ENCODE data around the gene USP49. TPM values are rescaled to one million over a fixed set of nuclear protein-coding genes. Genes with fewer than 3 reads are reported as not detected.

The USP49 gene
- total RNA-seq, 3 donors from 2014 or later (not counting 1 experiment from before 2014, with no cell fraction given) = 6.4 to 15.1 (median 11.5) TPM

- Mint-ChIP-seq H3K27ac (no peak overlapping the region), H3K4me1 (no peaks in the 10 kb centered on the region), H3K27me3 (ENCODE audit: low read depth in 2 of 2) (peaks cover 0 to 4% of the 10 kb centered on the region in 2 donors), H3K9me3 (no peaks in the 10 kb centered on the region), H3K4me3 (no peak overlapping the region), H3K36me3 (no peaks in the 10 kb centered on the region)
- 83% methylated on average over 4 of the region's 4 CpGs for WGBS (ENCODE audit: insufficient coverage)
- intact Hi-C loops (cut with micrococcal nuclease) = no loop called here
- Histone ChIP-seq H3K4me1 (ENCODE audit: control insufficient read depth, insufficient read depth, low read length) (no peaks in the 10 kb centered on the region), H3K36me3 (ENCODE audit: control insufficient read depth, insufficient read depth, low read length) (no peaks in the 10 kb centered on the region), H3K27ac (ENCODE audit: low read length) (no peak overlapping the region), H3K4me3 (ENCODE audit: low read length) (no peak overlapping the region), H3K27me3 (ENCODE audit: control insufficient read depth, insufficient read depth, low read length) (no peaks in the 10 kb centered on the region), H3K9me3 (ENCODE audit: control insufficient read depth, insufficient read depth, low read length) (no peaks in the 10 kb centered on the region)
- DNase-seq (no peak), ATAC-seq (no peak)
- TF ChIP-seq CTCF (IDR thresholded peaks at IDR 0.05) = no peak
These were observed 139.3 kb downstream of the USP49 start for GRCh38 chr6:41755895-41756294.

GRCh38 chr6:41750374-41750773, 144.8 kb downstream of the USP49 start:
- Mint-ChIP-seq H3K36me3 (no peaks in the 10 kb centered on the region), H3K27ac (no peak overlapping the region), H3K27me3 (ENCODE audit: low read depth in 2 of 2) (no peaks in the 10 kb centered on the region), H3K9me3 (no peaks in the 10 kb centered on the region), H3K4me3 (no peak overlapping the region), H3K4me1 (no peaks in the 10 kb centered on the region)
- ATAC-seq (no peak), DNase-seq (no peak)
- Histone ChIP-seq H3K4me1 (ENCODE audit: control insufficient read depth, insufficient read depth, low read length) (no peaks in the 10 kb centered on the region), H3K9me3 (ENCODE audit: control insufficient read depth, insufficient read depth, low read length) (no peaks in the 10 kb centered on the region), H3K36me3 (ENCODE audit: control insufficient read depth, insufficient read depth, low read length) (no peaks in the 10 kb centered on the region), H3K27ac (ENCODE audit: low read length) (no peak overlapping the region), H3K4me3 (ENCODE audit: low read length) (no peak overlapping the region), H3K27me3 (ENCODE audit: control insufficient read depth, insufficient read depth, low read length) (no peaks in the 10 kb centered on the region)
- intact Hi-C loops (cut with micrococcal nuclease) = no loop called here
- WGBS (ENCODE audit: insufficient coverage) = 94% methylated on average over 2 of the region's 3 CpGs
- TF ChIP-seq CTCF (IDR thresholded peaks at IDR 0.05) = no peak

GRCh38 chr6:41748542-41748941, 146.6 kb downstream of the USP49 start:
- H3K4me3 Mint-ChIP-seq = no peak overlapping the region
- ATAC-seq = no peak
- no peaks in the 10 kb centered on the region for H3K9me3 ChIP-seq (ENCODE audit: control insufficient read depth, insufficient read depth, low read length)
- H3K27ac Mint-ChIP-seq = no peak overlapping the region
- 90% methylated on average over 3 of the region's 3 CpGs for WGBS (ENCODE audit: insufficient coverage)
- no peak for DNase-seq
- H3K9me3 Mint-ChIP-seq = no peaks in the 10 kb centered on the region
- intact Hi-C loops (cut with micrococcal nuclease) = no loop called here
- H3K27ac ChIP-seq (ENCODE audit: low read length) = no peak overlapping the region
- no peaks in the 10 kb centered on the region for H3K36me3 Mint-ChIP-seq
- no peaks in the 10 kb centered on the region for H3K27me3 Mint-ChIP-seq (ENCODE audit: low read depth in 2 of 2)
- no peaks in the 10 kb centered on the region for H3K4me1 ChIP-seq (ENCODE audit: control insufficient read depth, insufficient read depth, low read length)
- no peaks in the 10 kb centered on the region for H3K36me3 ChIP-seq (ENCODE audit: control insufficient read depth, insufficient read depth, low read length)
- H3K4me3 ChIP-seq (ENCODE audit: low read length) = no peak overlapping the region
- H3K4me1 Mint-ChIP-seq = no peaks in the 10 kb centered on the region
- H3K27me3 ChIP-seq (ENCODE audit: control insufficient read depth, insufficient read depth, low read length) = no peaks in the 10 kb centered on the region
- no peak for TF ChIP-seq CTCF (IDR thresholded peaks at IDR 0.05)

- Mint-ChIP-seq H3K36me3 (no peaks in the 10 kb centered on the region), H3K9me3 (no peaks in the 10 kb centered on the region), H3K27me3 (ENCODE audit: low read depth in 2 of 2) (no peaks in the 10 kb centered on the region), H3K4me3 (no peak overlapping the region), H3K4me1 (no peaks in the 10 kb centered on the region), H3K27ac (no peak overlapping the region)
- intact Hi-C loops (cut with micrococcal nuclease) = no loop called here
- ATAC-seq (no peak), DNase-seq (no peak)
- no peak overlapping the region for H3K27ac ChIP-seq (ENCODE audit: low read length)
- H3K4me3 ChIP-seq (ENCODE audit: low read length) = no peak overlapping the region
- TF ChIP-seq CTCF (IDR thresholded peaks at IDR 0.05) = no peak
- H3K9me3 ChIP-seq (ENCODE audit: control insufficient read depth, insufficient read depth, low read length) = no peaks in the 10 kb centered on the region
- H3K27me3 ChIP-seq (ENCODE audit: control insufficient read depth, insufficient read depth, low read length) = no peaks in the 10 kb centered on the region
- 96% methylated on average over 6 of the region's 6 CpGs for WGBS (ENCODE audit: insufficient coverage)
- no peaks in the 10 kb centered on the region for H3K4me1 ChIP-seq (ENCODE audit: control insufficient read depth, insufficient read depth, low read length)
- H3K36me3 ChIP-seq (ENCODE audit: control insufficient read depth, insufficient read depth, low read length) = no peaks in the 10 kb centered on the region
These were observed 147.1 kb downstream of the USP49 start for GRCh38 chr6:41748102-41748477.

Data from natural killer cell (primary cell).